ENCODE data around the gene AHCYL1. TPM values are rescaled to one million over a fixed set of nuclear protein-coding genes. Genes with fewer than 3 reads are reported as not detected.
A peak's percentile ranks its signal among the peaks of the same experiment; 100 is the strongest.
"Not testable (repeated sequence)": the region's sequence is repeated elsewhere in the genome, so short reads cannot be mapped to it uniquely, and the experiment has no call there.

AHCYL1 gene
- total RNA-seq = 7.0 TPM

GRCh38 chr1:109984456-109985246 lies at the start of gene AHCYL1:
TSS of gene AHCYL1 (plus strand) at chr1:109984765. CDS start at chr1:109985053, 288 bp downstream.
- peaks cover 48% of the 10 kb centered on the region for H3K4me1 ChIP-seq (ENCODE audit: insufficient read depth, low read length)
- H3K27me3 ChIP-seq (ENCODE audit: insufficient read depth, low read length) = no peaks in the 10 kb centered on the region
- peak within 1 kb of the TSS; percentile 61 for H3K4me3 ChIP-seq (ENCODE audit: low read length)
- H3K9me3 ChIP-seq (ENCODE audit: low read depth, low read length) = no peaks in the 10 kb centered on the region

- H3K9me3 ChIP-seq (ENCODE audit: low read depth, low read length) = peaks cover 14% of the 10 kb centered on the region
- no peak overlapping the region for H3K4me3 ChIP-seq (ENCODE audit: low read length)
- H3K27me3 ChIP-seq (ENCODE audit: insufficient read depth, low read length) = peaks cover 3% of the 10 kb centered on the region
- peaks cover 13% of the 10 kb centered on the region for H3K4me1 ChIP-seq (ENCODE audit: insufficient read depth, low read length)
Measured at GRCh38 chr1:109935451-109935900, 49.1 kb upstream of the AHCYL1 start.

- Histone ChIP-seq H3K4me1 (ENCODE audit: insufficient read depth, low read length) (peaks cover 13% of the 10 kb centered on the region), H3K4me3 (ENCODE audit: low read length) (no peak overlapping the region), H3K9me3 (ENCODE audit: low read depth, low read length) (peaks cover 14% of the 10 kb centered on the region), H3K27me3 (ENCODE audit: insufficient read depth, low read length) (peaks cover 3% of the 10 kb centered on the region)
Measured at GRCh38 chr1:109937738-109938137, 46.8 kb upstream of the AHCYL1 start.

- Histone ChIP-seq H3K9me3 (ENCODE audit: low read depth, low read length) (peaks cover 14% of the 10 kb centered on the region), H3K27me3 (ENCODE audit: insufficient read depth, low read length) (peaks cover 3% of the 10 kb centered on the region), H3K4me3 (ENCODE audit: low read length) (no peak overlapping the region), H3K4me1 (ENCODE audit: insufficient read depth, low read length) (peaks cover 11% of the 10 kb centered on the region)
Measured at GRCh38 chr1:109938556-109938955, 46.0 kb upstream of the AHCYL1 start.

GRCh38 chr1:109942434-109942833 lies 42.1 kb upstream of the AHCYL1 start:
- H3K27me3 ChIP-seq (ENCODE audit: insufficient read depth, low read length) = peaks cover 3% of the 10 kb centered on the region
- H3K9me3 ChIP-seq (ENCODE audit: low read depth, low read length) = peaks cover 13% of the 10 kb centered on the region
- H3K4me3 ChIP-seq (ENCODE audit: low read length) = no peak overlapping the region
- H3K4me1 ChIP-seq (ENCODE audit: insufficient read depth, low read length) = no peaks in the 10 kb centered on the region

GRCh38 chr1:109944541-109944940 lies 40.0 kb upstream of the AHCYL1 start:
- no peak overlapping the region for H3K4me3 ChIP-seq (ENCODE audit: low read length)
- no peaks in the 10 kb centered on the region for H3K4me1 ChIP-seq (ENCODE audit: insufficient read depth, low read length)
- no peaks in the 10 kb centered on the region for H3K27me3 ChIP-seq (ENCODE audit: insufficient read depth, low read length)
- no peaks in the 10 kb centered on the region for H3K9me3 ChIP-seq (ENCODE audit: low read depth, low read length)

GRCh38 chr1:109946511-109946910 lies 38.1 kb upstream of the AHCYL1 start:
- no peaks in the 10 kb centered on the region for H3K27me3 ChIP-seq (ENCODE audit: insufficient read depth, low read length)
- no peaks in the 10 kb centered on the region for H3K9me3 ChIP-seq (ENCODE audit: low read depth, low read length)
- H3K4me3 ChIP-seq (ENCODE audit: low read length) = no peak overlapping the region
- H3K4me1 ChIP-seq (ENCODE audit: insufficient read depth, low read length) = no peaks in the 10 kb centered on the region

- Histone ChIP-seq H3K9me3 (ENCODE audit: low read depth, low read length) (no peaks in the 10 kb centered on the region), H3K27me3 (ENCODE audit: insufficient read depth, low read length) (no peaks in the 10 kb centered on the region), H3K4me1 (ENCODE audit: insufficient read depth, low read length) (no peaks in the 10 kb centered on the region), H3K4me3 (ENCODE audit: low read length) (no peak overlapping the region)
Measured at GRCh38 chr1:109947582-109948284, 36.8 kb upstream of the AHCYL1 start.

GRCh38 chr1:109948285-109948630 lies 36.3 kb upstream of the AHCYL1 start:
- no peak overlapping the region for H3K4me3 ChIP-seq (ENCODE audit: low read length)
- no peaks in the 10 kb centered on the region for H3K9me3 ChIP-seq (ENCODE audit: low read depth, low read length)
- H3K4me1 ChIP-seq (ENCODE audit: insufficient read depth, low read length) = no peaks in the 10 kb centered on the region
- H3K27me3 ChIP-seq (ENCODE audit: insufficient read depth, low read length) = no peaks in the 10 kb centered on the region

GRCh38 chr1:109950038-109950437 lies 34.5 kb upstream of the AHCYL1 start:
- Histone ChIP-seq H3K4me1 (ENCODE audit: insufficient read depth, low read length) (no peaks in the 10 kb centered on the region), H3K4me3 (ENCODE audit: low read length) (no peak overlapping the region), H3K9me3 (ENCODE audit: low read depth, low read length) (no peaks in the 10 kb centered on the region), H3K27me3 (ENCODE audit: insufficient read depth, low read length) (no peaks in the 10 kb centered on the region)

GRCh38 chr1:109950509-109950908 lies 34.1 kb upstream of the AHCYL1 start:
- Histone ChIP-seq H3K9me3 (ENCODE audit: low read depth, low read length) (no peaks in the 10 kb centered on the region), H3K4me3 (ENCODE audit: low read length) (no peak overlapping the region), H3K4me1 (ENCODE audit: insufficient read depth, low read length) (no peaks in the 10 kb centered on the region), H3K27me3 (ENCODE audit: insufficient read depth, low read length) (no peaks in the 10 kb centered on the region)

GRCh38 chr1:109951501-109951900 lies 33.1 kb upstream of the AHCYL1 start:
- not testable (repeated sequence) for H3K9me3 ChIP-seq (ENCODE audit: low read depth, low read length); H3K4me3 ChIP-seq (ENCODE audit: low read length); H3K4me1 ChIP-seq (ENCODE audit: insufficient read depth, low read length); H3K27me3 ChIP-seq (ENCODE audit: insufficient read depth, low read length)

GRCh38 chr1:109954041-109954512 lies 30.5 kb upstream of the AHCYL1 start:
- Histone ChIP-seq H3K4me3 (ENCODE audit: low read length) (no peak overlapping the region), H3K27me3 (ENCODE audit: insufficient read depth, low read length) (no peaks in the 10 kb centered on the region), H3K9me3 (ENCODE audit: low read depth, low read length) (no peaks in the 10 kb centered on the region), H3K4me1 (ENCODE audit: insufficient read depth, low read length) (no peaks in the 10 kb centered on the region)

GRCh38 chr1:109959632-109959973 lies 25.0 kb upstream of the AHCYL1 start:
- Histone ChIP-seq H3K4me1 (ENCODE audit: insufficient read depth, low read length) (no peaks in the 10 kb centered on the region), H3K9me3 (ENCODE audit: low read depth, low read length) (no peaks in the 10 kb centered on the region), H3K27me3 (ENCODE audit: insufficient read depth, low read length) (peaks cover 4% of the 10 kb centered on the region), H3K4me3 (ENCODE audit: low read length) (no peak overlapping the region)

- no peak overlapping the region for H3K4me3 ChIP-seq (ENCODE audit: low read length)
- no peaks in the 10 kb centered on the region for H3K4me1 ChIP-seq (ENCODE audit: insufficient read depth, low read length)
- peaks cover 4% of the 10 kb centered on the region for H3K27me3 ChIP-seq (ENCODE audit: insufficient read depth, low read length)
- no peaks in the 10 kb centered on the region for H3K9me3 ChIP-seq (ENCODE audit: low read depth, low read length)
Measured at GRCh38 chr1:109959974-109960744, 24.4 kb upstream of the AHCYL1 start.

All from mononuclear cell (primary cell).